GM19395 (cell line): Measurements from ENCODE around the gene TCEAL3.
"Not testable (repeated sequence)": the region's sequence is repeated elsewhere in the genome, so short reads cannot be mapped to it uniquely, and the experiment has no call there.

ENCODE experiments used
- ATAC-seq: cut with Tn5 transposase; IDR thresholded peaks from one replicate; pipeline ENCODE4 v1.9.1; 2021; ENCODE audit warnings: mild to moderate bottlenecking, moderate library complexity; ENCODE audit not compliant: unreplicated experiment

TCEAL3 gene

DNA sequence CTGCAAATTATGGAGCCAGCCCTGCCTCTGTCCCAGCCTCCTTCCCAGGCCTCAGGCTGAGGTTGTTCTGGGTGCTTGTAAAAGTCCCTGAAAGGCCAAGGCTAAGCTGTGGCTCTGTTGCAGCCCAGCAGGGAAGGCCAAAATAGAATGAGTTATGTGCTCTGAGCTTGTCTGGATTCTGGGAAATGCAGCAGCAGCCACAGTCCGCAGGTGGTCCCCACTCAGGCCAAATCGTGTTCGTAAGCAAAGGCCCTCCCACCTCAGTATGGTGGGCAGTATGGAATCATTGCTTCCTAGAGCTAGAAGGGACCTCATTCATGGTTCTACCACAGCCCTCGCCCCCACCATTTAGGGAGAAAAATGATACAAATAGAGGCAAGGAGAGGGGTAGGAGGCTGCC lies 16.3 kb downstream of the TCEAL3 start:
- no peak for ATAC-seq

- ATAC-seq, result no peak
Measured at GRCh38 chrX:103626855-103627254, 19.1 kb downstream of the TCEAL3 start.

DNA sequence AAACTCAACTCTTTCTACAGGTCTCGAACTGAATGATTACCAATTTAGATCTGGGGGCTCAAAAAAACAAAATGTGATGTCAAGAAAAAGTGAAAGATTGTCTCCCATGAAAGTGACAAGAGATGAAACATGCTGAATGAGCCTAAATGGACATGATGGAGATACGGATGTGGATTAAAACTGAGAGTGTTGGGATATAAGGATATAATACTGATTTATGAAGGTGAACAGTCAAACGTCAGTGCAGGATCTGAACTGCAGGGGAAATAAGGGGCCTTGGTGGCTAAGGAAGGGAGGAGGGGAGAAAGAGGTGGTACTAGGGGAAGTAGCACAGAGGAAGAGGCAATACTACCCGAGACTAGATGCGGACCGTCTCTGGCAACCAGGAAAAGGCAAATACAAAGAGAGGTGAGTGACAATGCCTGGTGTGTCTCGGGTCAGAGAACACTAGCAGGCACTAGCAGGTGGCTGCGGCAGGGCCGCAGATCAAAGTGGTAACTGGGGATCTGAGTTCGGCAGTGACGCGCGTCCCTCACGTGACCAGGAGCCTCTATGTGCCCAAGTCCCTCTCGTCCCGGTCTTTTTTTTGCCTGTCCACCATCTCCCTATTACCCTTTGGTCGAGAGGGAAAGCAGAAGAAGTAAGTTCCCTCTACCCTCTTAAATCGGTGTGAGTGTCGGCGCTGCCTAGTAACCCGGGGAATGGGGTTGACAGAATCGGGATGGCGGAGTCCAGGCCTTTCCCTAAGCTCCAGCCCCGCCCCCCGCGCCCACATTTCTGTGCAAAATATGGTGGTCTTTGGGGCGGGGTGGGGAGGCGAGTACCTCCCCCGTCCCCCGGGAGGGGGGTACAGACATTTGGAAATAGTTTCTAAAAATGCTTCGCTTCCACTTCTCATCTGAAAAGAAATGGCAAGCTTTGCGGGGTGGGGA lies 20.9 kb downstream of the TCEAL3 start, which contains the start of gene TCEAL1:
TCEAL1 (plus strand) TSS at position 590 of the 932 bp plus-strand sequence. CDS start 942 bp downstream, outside the sequence.
- ATAC-seq, result peak; percentile 70

GRCh38 chrX:103629318-103630170 lies 21.8 kb downstream of the TCEAL3 start:
- peak; percentile 49 for ATAC-seq

GRCh38 chrX:103630171-103630511 lies 22.4 kb downstream of the TCEAL3 start:
- ATAC-seq, result peak; percentile 5

- no peak for ATAC-seq
Measured at GRCh38 chrX:103631145-103631544, 23.4 kb downstream of the TCEAL3 start.

GRCh38 chrX:103635436-103635835 lies 27.7 kb downstream of the TCEAL3 start:
- no peak for ATAC-seq

- ATAC-seq, result no peak
Measured at GRCh38 chrX:103637604-103638338, 30.0 kb downstream of the TCEAL3 start.

GRCh38 chrX:103638479-103639346 lies 30.9 kb downstream of the TCEAL3 start:
- not testable (repeated sequence) for ATAC-seq

DNA sequence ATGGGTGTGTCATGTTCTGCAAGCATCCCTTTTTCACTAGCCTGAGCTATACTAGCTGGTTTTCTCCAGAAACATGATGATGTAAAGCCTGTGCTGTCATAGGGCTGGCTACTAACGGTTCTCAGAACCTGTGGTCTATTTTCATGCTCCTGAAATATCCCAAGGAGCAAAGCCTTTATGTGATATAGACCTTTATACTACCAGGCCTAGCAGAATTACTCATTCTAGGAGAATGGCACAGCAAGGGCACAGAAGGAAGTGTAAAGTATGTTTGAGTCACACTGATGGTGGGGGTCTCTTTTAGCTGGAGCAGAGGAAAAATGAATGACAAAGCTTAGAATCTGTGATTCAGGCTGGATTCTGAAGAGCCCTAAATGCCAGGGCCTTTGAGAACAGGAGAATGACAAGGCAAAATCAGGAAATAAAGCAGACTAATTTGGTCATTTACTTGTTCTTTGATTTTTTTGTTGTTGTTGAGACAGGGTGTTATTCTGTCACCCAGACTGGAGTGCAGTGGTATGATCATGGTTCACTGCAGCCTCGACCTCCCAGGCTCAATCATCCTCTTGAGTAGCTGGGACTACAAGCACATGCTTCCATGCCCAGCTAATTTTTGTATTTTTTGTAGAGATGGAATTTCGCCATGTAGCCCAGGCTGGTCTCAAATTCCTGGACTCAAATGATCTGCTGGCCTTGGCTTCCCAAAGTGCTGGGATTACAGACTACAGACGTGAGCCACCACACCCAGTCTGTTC lies 32.8 kb downstream of the TCEAL3 start:
- no peak for ATAC-seq

DNA sequence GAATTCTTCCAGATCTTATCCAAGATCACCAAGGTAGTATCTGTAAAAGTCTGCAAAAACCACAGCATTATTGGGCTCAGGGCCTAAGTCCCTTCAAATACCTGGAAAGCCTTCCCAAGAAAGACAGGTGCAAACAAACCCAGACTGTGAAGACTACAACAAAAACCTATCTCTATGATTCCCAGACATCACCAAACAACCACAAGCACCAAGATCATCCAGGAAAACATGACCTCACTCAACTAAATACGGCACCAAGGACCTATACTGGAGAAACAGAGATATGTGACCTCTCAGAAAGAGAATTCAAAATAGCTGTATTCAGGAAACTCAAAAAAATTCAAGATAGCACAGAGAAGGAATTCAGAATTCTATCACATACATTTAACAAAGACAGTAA lies 36.4 kb downstream of the TCEAL3 start:
- ATAC-seq, result no peak

DNA sequence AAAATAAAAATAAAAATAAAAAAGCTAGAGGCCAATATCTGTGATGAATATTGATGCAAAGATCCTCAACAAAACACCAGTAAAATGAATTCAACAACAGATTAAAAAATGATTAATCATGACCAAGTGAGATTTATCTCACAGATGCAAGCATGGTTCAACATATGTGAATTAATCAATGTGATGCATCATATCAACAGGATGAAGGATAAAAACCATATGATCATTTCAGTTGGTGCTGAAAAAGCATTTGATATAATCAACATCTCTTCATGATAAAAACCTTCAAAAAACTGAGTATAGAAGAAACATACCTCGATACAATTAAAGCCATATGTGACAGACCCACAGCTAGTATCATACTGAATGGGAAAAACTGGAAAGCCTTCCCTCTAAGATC lies 39.9 kb downstream of the TCEAL3 start:
- ATAC-seq, result no peak

DNA sequence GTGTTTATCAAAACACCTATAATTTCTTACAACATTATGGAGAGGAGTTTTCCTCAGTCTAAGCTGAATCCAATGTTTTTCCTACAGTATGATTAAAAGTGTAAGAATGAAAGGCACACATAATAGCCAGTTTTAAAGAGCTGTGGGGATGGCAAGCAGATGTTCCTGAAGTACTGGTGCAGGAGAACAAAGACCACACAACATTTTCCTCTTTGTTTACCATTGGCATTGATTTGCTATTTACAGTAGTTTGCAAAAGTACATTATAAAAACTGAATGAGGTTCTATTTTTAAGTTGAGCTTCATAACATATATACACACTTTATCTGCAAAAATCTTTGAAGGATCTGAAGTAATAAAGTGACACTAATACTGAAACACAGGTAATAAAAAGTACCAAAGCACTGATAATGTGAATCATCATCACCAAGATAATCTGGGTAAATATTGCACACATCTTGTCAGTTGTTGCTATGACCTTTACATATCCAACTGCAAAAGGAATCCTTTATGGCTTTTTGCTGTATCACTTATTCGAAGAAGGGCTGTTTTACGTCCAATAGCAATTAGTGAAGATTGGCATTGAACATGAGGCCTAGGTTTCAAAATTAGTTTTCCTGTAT lies 43.5 kb downstream of the TCEAL3 start:
- no peak for ATAC-seq

DNA sequence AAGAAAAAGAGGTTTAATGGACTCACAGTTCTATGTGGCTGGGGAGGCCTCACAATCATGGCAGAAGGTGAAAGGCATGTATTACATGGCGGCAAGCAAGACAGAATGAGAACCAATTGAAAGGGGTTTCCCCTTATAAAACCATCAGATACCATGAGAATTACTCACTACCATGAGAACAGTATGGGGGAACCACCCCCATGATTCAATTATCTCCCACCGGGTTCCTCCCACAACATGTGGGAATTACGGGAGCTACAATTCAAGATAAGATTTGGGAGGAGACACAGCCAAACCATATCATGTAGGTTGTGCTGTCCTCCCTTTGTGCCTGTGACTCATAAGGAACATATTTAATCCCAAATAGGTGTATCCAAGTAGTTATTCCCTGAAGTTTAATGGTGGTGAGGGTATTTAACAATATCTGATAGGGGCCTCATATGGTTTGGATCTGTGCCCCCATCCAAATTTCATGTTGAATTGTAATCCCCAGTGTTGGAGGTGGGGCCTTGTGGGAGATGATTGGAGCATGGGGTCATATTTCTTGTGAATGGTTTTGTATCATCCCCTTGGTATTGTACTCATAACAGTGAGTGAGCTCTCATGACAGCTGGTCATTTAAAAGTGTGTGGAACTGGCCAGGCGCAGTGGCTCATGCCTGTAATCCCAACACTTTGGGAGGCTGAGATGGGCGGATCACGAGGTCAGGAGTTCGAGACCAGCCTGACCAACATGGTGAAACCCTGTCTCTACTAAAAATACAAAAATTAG lies 47.7 kb downstream of the TCEAL3 start:
- not testable (repeated sequence) for ATAC-seq

DNA sequence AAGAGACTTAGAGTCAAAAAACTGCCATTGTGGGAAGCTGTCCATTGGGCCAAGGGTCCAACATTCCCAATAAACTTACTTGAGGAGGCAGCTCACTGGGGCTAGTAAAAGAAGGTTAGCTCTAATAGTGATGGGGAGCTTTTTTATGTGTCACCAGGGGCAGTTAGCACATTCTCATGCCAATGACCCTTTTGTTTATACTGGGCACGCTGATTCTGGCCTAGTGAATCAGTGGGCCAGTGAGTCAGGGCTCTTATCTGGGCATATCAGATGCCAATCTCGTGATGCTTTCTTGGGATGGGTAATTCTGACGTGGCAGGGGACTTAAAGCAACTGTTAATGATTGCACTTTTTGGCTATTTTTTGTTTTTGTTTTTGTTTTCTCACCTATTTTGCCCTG lies 48.9 kb downstream of the TCEAL3 start:
- no peak for ATAC-seq

DNA sequence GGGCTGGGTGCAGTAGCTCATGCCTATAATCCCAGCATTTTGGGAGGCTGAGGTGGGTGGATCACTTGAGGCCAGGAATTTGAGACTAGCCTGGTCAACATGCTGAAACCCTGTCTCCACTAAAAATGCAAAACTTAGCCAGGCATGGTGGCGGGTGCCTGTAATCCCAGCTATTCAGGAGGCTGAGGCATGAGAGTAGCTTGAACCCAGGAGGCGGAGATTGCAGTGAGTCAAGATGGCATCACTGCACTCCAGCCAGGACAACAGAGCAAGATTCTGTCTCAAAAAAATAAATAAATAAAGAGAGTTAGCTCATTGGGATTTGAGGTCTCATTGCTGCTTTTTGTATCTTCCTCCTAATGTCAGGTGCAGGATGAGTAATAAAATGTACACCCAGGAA lies 49.3 kb downstream of the TCEAL3 start:
- ATAC-seq, result not testable (repeated sequence)

DNA sequence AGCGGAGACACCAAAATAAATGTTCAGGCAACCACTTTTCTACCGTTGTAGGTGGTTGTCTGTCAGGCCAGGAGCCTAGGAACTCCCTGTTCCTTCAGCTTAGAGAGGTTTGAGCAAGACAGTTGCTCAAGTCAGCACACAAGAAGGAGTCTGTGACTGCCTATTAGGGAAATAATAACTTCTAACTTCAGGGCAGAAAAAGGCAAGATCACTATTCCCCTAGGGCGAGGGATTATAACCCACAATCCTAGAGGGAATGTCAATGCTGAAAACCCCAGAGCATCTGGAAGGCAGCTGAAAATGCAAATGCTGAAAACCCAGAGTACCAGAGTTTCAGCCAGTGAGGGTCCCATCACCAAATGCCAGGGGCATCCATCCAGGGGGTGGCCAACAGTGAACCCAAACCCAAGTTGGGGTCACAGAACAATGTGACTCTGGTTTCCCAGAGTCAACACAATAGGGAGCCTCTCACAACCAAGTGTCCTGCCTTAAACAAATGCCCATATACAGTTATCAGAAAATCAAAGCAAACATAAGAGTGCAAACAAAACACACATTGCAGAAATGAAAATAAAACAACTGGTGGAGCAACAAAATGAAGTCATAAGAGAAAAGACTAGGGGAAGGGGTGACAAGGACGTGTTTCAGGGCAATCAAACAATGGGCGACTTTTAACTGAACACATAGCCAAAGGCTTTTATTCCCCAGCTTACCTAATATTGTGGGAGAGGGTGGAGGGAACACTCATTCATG lies 51.1 kb downstream of the TCEAL3 start:
- no peak for ATAC-seq
